HG03135 (cell line): ENCODE measurements around the gene RASAL1.
"Not testable (repeated sequence)": the region's sequence is repeated elsewhere in the genome, so short reads cannot be mapped to it uniquely, and the experiment has no call there.

Source experiments
- ATAC-seq: cut with Tn5 transposase; IDR thresholded peaks from one replicate; pipeline ENCODE4 v1.9.1; 2021; ENCODE audit warnings: mild to moderate bottlenecking, moderate library complexity; ENCODE audit not compliant: unreplicated experiment

Gene RASAL1

GRCh38 chr12:113119980-113120669 lies 15.4 kb downstream of the RASAL1 start:
- no peak for ATAC-seq

GRCh38 chr12:113118142-113118541 lies 17.4 kb downstream of the RASAL1 start:
- ATAC-seq: no peak

GRCh38 chr12:113117684-113118083 lies 17.9 kb downstream of the RASAL1 start:
- ATAC-seq: not testable (repeated sequence)

- ATAC-seq: no peak
These were observed 18.7 kb downstream of the RASAL1 start for GRCh38 chr12:113116875-113117274.

GRCh38 chr12:113115455-113116126 lies 20.0 kb downstream of the RASAL1 start:
- ATAC-seq: no peak

GRCh38 chr12:113114447-113115178 lies 20.9 kb downstream of the RASAL1 start:
- ATAC-seq: no peak

- ATAC-seq: no peak
These were observed 22.2 kb downstream of the RASAL1 start for GRCh38 chr12:113113397-113113796.

- ATAC-seq: no peak
These were observed 23.3 kb downstream of the RASAL1 start for GRCh38 chr12:113112043-113112899.

GRCh38 chr12:113111247-113111646 lies 24.3 kb downstream of the RASAL1 start:
- ATAC-seq: no peak

- ATAC-seq: no peak
These were observed 25.5 kb downstream of the RASAL1 start for GRCh38 chr12:113109872-113110599.

- no peak for ATAC-seq
These were observed 26.2 kb downstream of the RASAL1 start for GRCh38 chr12:113109360-113109759.

- no peak for ATAC-seq
These were observed 27.3 kb downstream of the RASAL1 start for GRCh38 chr12:113108308-113108707.

GRCh38 chr12:113106361-113106760 lies 29.2 kb downstream of the RASAL1 start:
- ATAC-seq: no peak

- ATAC-seq: no peak
These were observed 29.8 kb downstream of the RASAL1 start for GRCh38 chr12:113105606-113106271.

GRCh38 chr12:113104953-113105510 lies 30.5 kb downstream of the RASAL1 start:
- no peak for ATAC-seq

- no peak for ATAC-seq
These were observed 31.7 kb downstream of the RASAL1 start for GRCh38 chr12:113103756-113104450.

GRCh38 chr12:113102811-113103210 lies 32.8 kb downstream of the RASAL1 start:
- ATAC-seq: no peak

GRCh38 chr12:113101751-113102150 lies 33.8 kb downstream of the RASAL1 start:
- ATAC-seq: no peak

- no peak for ATAC-seq
These were observed 35.8 kb downstream of the RASAL1 start for GRCh38 chr12:113099764-113100163.
